Activated CD4-positive, alpha-beta T cell treated with anti-CD3 and anti-CD28 coated beads, Interleukin-2, amount 50 U/mL, for 4 hours (primary cell): Measurements from ENCODE around the gene ANK2.

Source experiments
- DNase-seq, 2 experiments: peaks; one replicate each; pipeline ENCODE4 v3.0.0-alpha.2; 2020

The ANK2 gene

GRCh38 chr4:113101669-113102068 lies 52.2 kb downstream of the ANK2 start:
- no peak for DNase-seq

DNA sequence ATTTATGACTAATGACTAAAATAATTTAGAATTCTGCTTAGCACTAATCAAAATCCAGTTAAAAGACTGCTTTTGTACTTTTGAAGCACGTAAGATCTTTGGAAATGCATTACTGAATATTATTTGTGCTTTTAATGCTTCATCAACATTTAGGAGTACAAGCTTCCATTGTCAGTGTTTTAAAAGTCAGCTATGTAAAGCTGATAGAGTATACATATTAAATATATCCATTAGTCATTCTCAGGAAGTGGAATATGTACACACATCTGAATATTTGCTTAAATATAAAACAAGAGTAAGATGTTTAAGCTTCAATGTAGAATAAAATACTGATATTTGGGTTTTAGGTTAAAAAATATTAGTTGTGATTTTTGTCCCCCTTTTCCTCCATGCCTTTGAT lies 54.1 kb downstream of the ANK2 start:
- DNase-seq, result no peak

GRCh38 chr4:113106108-113106507 lies 56.7 kb downstream of the ANK2 start:
- no peak for DNase-seq

GRCh38 chr4:113109106-113109718 lies 59.8 kb downstream of the ANK2 start:
- no peak for DNase-seq

DNA sequence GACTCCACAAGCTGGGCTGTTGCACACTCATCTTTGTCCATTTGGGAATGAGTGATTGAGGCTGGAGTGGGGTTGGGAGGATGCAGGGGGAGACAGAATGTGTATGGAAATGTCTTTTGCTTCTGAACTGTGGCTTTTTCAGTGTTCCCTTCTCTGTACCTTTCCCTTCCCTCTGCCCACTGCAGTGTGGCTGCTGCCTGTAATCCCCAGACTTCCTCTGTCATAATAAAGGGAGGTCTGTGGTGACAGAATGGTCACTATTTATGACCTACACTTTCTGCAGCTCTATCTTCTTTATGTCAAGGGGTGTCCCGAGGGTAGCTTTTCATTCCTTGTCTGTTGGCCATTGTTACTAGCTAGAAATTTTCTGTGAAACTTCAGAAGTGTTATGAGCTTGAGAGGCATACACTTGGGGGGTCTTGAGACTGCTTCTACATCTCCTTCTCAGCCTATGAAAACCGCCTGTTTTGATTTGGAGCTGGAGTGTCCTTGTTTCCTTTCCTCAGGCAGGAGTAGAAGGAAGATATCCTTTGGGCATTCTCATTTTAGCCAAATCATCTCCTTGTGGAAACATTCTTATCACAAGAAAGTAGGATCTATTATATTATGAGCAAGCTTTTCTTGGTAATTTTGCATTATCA lies 63.0 kb downstream of the ANK2 start:
- DNase-seq, result no peak

- DNase-seq, result no peak
These were observed 63.7 kb downstream of the ANK2 start for GRCh38 chr4:113113151-113113550.

- no peak for DNase-seq
These were observed 65.4 kb downstream of the ANK2 start for GRCh38 chr4:113114884-113115283.

- no peak for DNase-seq
These were observed 67.2 kb downstream of the ANK2 start for GRCh38 chr4:113116414-113117357.

- no peak for DNase-seq
These were observed 67.9 kb downstream of the ANK2 start for GRCh38 chr4:113117358-113117702.

DNA sequence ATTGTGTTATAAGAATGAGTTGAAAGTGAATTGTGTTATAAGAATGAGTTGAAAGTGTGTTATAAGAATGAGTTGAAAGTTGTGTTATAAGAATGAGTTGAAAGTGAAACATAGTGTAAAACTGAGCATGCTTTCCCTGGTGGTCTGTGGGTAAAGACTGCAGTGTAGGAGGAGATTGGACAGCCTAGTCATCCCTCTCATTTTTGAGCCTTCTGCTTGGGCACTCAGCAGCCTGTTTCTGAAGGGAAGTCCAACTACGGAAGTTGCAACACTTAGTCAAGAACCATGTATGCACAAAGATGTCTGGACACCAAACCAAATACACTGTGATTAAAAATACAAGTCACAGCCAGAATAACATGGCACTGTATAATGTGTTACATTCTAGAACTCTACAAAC lies 72.6 kb downstream of the ANK2 start:
- no peak for DNase-seq

DNA sequence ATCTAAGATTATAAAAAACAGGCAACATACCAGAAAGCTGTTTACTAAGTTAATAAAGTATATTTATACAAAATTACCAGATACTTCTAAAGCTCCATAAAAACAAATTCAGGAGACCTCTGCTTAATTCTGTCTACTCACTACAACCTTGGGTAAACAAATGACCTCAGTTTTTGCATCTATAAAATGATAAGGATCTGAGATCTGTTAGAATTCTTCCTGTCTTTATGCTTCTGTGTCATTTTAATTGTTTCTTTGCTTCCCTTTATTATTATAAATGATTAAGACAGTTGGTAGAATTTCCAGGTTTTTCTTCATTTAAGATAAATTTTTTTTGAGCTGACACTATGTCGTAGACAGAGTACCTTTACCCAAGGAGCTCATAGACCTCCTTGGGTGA lies 76.0 kb downstream of the ANK2 start:
- DNase-seq, result no peak

GRCh38 chr4:113131136-113131535 lies 81.7 kb downstream of the ANK2 start:
- no peak for DNase-seq

DNA sequence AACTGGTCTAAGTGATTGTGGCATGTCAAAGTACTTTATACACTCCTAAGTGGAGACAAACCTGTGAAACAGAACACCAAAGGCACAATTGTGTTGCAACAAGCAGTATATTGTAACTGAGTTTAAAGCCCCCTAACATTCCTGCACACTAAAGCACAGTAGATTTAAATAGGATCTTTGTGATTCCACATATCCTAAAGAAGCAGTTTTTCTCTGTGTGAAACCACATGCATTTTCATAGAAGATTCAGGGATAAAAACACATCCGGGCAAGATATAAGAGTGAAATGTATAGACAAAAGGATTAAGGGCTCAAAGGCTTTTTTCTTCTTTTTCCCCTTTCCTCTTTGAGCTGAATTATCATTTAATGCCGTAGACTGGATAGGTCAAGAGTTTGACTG lies 82.2 kb downstream of the ANK2 start:
- DNase-seq, result no peak

- no peak for DNase-seq
These were observed 92.5 kb downstream of the ANK2 start for GRCh38 chr4:113141901-113142346.

GRCh38 chr4:113142351-113142750 lies 92.9 kb downstream of the ANK2 start:
- DNase-seq, result no peak

DNA sequence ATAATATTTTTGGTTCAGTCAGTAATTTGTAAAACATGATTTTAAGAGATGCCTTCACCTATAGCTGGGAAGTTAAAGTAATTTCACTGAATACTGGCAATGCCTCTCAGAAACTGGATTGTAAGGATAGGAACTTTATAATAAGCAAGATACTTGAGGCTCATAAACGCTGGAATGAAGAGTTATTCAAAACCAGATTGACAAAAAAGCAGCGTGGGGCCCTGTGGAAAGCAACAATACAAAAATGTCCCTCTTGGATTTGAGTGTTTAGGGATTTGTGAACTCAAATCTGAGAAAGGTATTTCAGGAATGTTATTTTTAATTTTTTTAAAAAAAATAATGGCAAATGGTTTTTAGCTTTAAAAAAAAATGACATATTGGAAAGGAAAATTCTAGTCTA lies 94.6 kb downstream of the ANK2 start:
- no peak for DNase-seq

- DNase-seq, result no peak
These were observed 95.7 kb downstream of the ANK2 start for GRCh38 chr4:113145147-113145518.

- DNase-seq, result no peak
These were observed 96.3 kb downstream of the ANK2 start for GRCh38 chr4:113145519-113146291.

DNA sequence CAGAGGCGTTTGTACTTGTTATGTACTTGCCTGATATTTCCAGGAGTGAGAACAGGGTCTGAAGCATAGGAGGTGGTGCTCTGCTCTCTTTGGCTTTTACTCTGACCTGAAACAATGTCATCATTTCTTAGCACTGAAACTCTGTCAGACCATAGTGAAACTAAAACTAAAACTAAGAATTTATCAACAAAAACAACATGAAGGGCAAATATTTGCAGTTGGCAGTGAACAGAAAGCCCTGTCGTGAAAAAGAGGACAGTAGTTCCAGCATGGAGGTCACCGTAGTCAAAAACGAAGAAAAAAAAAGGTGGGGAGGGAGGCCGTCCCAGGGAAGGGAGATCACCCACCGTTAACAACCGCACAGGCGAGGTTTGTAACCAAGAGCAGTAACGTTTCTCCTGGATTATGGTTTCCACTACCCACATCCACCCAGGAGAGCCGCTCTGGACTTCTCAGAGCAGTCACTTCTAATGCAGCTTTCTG lies 97.5 kb downstream of the ANK2 start:
- no peak for DNase-seq

- DNase-seq, result no peak
These were observed 98.2 kb downstream of the ANK2 start for GRCh38 chr4:113147498-113148111.

GRCh38 chr4:113148925-113149324 lies 99.5 kb downstream of the ANK2 start:
- no peak for DNase-seq

- DNase-seq, result no peak
These were observed 104.2 kb downstream of the ANK2 start for GRCh38 chr4:113153529-113154101.
